ENCODE results near the gene BCAR3.

GRCh38 chr1:93717640-93718039, 36.0 kb upstream of the BCAR3 start:
- TF ChIP-seq POLR2A (IDR thresholded peaks at IDR 0.05; ENCODE audit: low read depth) (no peak), CTCF (IDR thresholded peaks at IDR 0.05) (no peak), EP300 (IDR thresholded peaks at IDR 0.05) (no peak)

Measured in esophagus muscularis mucosa (tissue), 4 donors.